ENCODE results near the gene FUT8.

FUT8 gene

GRCh38 chr14:65496178-65496993 lies 83.9 kb downstream of the FUT8 start:
- DNase-seq: peak; percentile 36

- DNase-seq: no peak
These were observed 86.6 kb downstream of the FUT8 start for GRCh38 chr14:65499138-65499537.

DNA sequence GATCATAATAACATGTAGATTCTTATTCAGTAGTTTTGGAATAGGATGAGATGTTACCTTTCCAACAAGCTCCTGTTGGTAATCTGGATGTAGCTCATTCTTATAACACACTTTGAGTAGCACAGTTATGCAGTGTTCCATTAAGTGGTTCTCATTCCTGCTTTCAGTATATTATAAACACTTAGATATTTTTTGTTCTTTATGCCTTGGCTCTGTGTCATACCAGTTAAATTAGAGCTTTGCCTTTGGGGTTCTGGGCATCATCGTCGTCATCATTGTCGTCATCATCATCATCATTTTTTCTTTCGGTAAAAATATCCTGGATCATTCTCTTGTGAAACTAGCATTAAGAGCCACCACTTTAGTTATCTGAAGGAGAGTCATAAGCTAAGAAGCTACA lies 87.5 kb downstream of the FUT8 start:
- no peak for DNase-seq

DNA sequence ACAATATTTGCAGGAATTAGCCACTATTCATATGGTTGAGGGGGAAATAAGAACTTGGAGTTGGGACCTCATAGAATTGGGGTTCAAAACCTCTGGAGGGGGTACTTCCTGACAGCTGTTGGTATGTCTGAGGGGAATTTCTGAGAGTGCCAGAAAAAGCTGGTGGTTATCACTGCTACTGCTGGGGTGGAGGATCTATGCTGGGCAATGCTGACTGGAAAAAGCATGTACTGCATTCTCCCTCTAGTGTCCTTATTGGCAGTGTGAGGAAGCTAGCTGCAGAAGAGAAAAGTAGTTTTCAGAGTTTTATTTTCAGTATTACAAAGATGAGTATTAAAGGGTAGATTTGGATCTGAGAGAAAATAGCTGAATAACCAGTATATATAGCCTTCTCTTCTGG lies 88.8 kb downstream of the FUT8 start:
- DNase-seq: peak; percentile 23

DNA sequence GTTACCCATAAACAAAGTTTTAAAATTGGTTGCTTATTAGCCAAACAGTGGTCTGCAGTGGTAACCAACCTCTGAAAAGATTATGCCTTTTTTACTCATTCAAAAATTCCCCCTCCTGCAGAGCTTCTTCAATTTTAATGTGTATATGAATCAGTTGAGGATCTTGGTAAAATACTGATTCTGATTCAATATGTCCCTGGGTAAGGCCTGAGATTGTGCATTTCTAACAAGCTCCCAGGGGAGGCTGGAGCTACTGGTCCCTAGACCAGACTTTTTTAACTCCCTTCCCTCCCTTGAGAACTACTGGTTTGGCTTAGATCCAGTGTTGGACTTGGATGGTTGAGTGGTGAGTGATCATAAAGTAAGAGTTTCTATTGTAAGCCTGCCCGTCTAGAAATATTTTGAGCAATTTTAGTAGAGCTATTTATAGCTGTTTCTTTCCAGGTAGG lies 90.2 kb downstream of the FUT8 start:
- peak; percentile 21 for DNase-seq

DNA sequence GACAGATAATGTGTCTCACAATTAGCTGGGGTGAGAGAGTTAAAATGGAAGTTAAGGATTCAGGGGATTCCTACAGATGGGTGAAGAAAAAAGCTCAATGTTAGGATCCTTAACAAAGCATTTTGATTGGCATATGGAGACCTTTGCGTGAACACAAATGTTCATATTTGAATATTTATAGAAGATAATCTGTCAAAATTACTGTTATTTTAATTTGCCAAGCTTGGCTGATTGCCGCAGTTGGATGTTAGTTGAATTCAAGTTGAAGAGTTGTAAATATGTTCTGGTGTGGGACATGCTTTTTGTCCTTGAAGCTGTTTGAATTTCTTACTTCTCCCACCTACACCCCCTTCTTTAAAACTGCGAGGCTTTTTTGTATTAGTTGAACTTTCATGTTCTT lies 91.2 kb downstream of the FUT8 start:
- no peak for DNase-seq

- no peak for DNase-seq
These were observed 94.3 kb downstream of the FUT8 start for GRCh38 chr14:65506801-65507200.

- no peak for DNase-seq
These were observed 97.3 kb downstream of the FUT8 start for GRCh38 chr14:65509842-65510241.

GRCh38 chr14:65513671-65514070 lies 101.1 kb downstream of the FUT8 start:
- no peak for DNase-seq

- peak; percentile 30 for DNase-seq
These were observed 105.4 kb downstream of the FUT8 start for GRCh38 chr14:65517635-65518542.

DNA sequence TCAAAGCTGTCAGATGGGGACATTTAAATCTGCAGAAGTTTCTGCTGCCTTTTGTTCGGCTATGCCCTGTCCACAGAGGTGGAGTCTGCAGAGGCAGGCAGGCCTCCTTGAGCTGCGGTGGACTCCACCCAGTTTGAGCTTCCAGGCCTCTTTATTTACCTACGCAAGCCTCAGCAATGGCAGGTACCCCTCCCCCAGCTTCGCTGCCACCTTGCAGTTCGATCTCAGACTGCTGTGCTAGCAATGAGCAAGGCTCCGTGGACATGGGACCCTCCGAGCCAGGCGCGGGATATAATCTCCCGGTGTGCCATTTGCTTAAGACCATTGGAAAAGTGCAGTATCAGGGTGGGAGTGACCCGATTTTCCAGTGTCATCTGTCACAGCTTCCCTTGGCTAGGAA lies 115.5 kb downstream of the FUT8 start:
- no peak for DNase-seq

GRCh38 chr14:65531148-65531547 lies 118.6 kb downstream of the FUT8 start:
- DNase-seq: no peak

DNA sequence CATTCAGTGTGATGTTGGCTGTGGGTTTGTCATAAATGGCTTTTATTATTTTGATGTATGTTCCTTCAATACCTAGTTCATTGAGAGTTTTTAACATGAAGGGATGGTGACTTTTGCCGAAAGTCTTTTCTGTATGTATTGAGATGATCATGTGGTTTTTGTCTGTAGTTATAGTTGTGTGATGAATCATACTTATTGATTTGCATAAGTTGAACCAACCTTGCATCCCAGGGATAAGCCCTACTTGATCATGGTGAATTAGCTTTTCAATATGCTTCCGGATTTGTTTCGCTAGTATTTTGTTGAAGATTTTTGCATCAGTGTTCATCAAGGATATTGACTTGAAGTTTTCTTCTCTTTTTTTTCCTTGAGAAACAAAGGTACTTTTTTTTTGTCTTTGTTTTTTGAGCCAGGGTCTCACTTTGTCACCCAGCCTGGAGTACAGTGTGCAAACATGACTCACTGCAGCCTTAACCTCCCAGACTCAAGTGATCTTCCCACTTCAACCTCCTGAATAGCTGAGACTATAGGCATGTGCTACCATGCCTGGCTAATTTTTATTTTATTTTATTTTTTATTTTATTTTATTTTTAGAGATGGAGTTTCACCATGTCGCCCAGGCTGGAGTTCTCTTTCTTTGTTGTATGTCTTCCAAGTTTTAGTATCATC lies 121.3 kb downstream of the FUT8 start:
- DNase-seq: no peak

- DNase-seq: no peak
These were observed 124.4 kb downstream of the FUT8 start for GRCh38 chr14:65536781-65537423.

GRCh38 chr14:65548878-65549277 lies 136.3 kb downstream of the FUT8 start:
- DNase-seq: no peak

- DNase-seq: no peak
These were observed 136.9 kb downstream of the FUT8 start for GRCh38 chr14:65549429-65549828.

- no peak for DNase-seq
These were observed 138.5 kb downstream of the FUT8 start for GRCh38 chr14:65550779-65551643.

DNA sequence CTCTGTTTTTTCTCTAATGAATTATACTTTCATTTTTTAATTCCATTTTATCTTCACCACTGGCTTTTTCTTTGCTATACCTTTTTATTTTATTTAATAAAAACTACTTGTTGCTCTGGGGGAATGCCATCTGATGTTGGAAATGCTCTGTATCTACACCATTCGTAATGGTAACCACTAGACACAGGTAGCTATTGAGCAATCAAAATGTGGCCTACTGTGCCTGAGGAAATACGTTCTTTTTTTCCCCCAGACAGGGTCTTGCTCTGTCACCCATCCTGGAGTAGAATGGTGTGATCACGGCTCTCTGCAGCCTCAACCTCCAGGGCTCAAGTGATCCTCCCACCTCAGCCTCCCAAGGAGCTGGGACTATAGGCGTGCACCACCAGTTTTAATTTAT lies 140.2 kb downstream of the FUT8 start:
- no peak for DNase-seq

GRCh38 chr14:65554837-65555236 lies 142.3 kb downstream of the FUT8 start:
- DNase-seq: no peak

GRCh38 chr14:65555358-65555757 lies 142.8 kb downstream of the FUT8 start:
- DNase-seq: no peak

GRCh38 chr14:65558363-65558762 lies 145.8 kb downstream of the FUT8 start:
- no peak for DNase-seq
